ENCODE results near the gene DNAJC10. TPM values are rescaled to one million over a fixed set of nuclear protein-coding genes. Genes with fewer than 3 reads are reported as not detected.
A peak's percentile ranks its signal among the peaks of the same experiment; 100 is the strongest.
"Not testable (repeated sequence)": the region's sequence is repeated elsewhere in the genome, so short reads cannot be mapped to it uniquely, and the experiment has no call there.

DNAJC10 gene
- total RNA-seq, 4 donors from 2014 or later = 23.1 to 154 (median 70.3) TPM

DNA sequence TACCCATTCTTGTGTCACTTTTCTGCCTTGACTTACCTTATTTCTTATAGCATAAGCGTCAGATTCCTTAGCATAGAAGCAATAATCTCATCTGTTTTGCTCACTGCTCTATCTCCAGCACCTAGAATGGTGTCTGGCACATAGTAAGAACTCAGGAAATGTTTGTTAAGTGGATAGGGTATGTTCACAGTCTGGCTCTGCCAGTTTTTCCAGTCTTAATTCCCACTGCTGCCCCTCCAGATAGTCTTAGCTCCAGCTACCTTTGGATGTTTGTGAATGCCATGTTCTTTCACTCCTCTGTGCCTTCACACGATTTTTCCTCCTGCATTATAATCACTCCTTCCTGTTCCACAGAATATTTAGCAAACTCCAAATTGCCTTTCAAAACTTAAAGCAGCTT is 29.0 kb downstream of the DNAJC10 start:
- intact Hi-C loops (cut with DNase I; ENCODE audit: low total_unique reads) = no loop called here
- Histone ChIP-seq H3K27ac (no peak overlapping the region), H3K9me3 (no peaks in the 10 kb centered on the region), H3K4me3 (no peak overlapping the region), H3K4me1 (no peaks in the 10 kb centered on the region), H3K27me3 (no peaks in the 10 kb centered on the region), H3K36me3 (no peaks in the 10 kb centered on the region)
- TF ChIP-seq POLR2A (IDR thresholded peaks at IDR 0.05) = no peak
- TF ChIP-seq, protein P1, sequence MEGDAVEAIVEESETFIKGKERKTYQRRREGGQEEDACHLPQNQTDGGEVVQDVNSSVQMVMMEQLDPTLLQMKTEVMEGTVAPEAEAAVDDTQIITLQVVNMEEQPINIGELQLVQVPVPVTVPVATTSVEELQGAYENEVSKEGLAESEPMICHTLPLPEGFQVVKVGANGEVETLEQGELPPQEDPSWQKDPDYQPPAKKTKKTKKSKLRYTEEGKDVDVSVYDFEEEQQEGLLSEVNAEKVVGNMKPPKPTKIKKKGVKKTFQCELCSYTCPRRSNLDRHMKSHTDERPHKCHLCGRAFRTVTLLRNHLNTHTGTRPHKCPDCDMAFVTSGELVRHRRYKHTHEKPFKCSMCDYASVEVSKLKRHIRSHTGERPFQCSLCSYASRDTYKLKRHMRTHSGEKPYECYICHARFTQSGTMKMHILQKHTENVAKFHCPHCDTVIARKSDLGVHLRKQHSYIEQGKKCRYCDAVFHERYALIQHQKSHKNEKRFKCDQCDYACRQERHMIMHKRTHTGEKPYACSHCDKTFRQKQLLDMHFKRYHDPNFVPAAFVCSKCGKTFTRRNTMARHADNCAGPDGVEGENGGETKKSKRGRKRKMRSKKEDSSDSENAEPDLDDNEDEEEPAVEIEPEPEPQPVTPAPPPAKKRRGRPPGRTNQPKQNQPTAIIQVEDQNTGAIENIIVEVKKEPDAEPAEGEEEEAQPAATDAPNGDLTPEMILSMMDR (IDR thresholded peaks at IDR 0.05) = no peak
- DNase-seq = no peak

- H3K27me3 ChIP-seq; H3K9me3 ChIP-seq; H3K27ac ChIP-seq; H3K36me3 ChIP-seq; H3K4me3 ChIP-seq; intact Hi-C loops (cut with DNase I; ENCODE audit: low total_unique reads); DNase-seq; H3K4me1 ChIP-seq: not testable (repeated sequence)
These were observed 29.8 kb downstream of the DNAJC10 start for GRCh38 chr2:182745894-182746293.

DNA sequence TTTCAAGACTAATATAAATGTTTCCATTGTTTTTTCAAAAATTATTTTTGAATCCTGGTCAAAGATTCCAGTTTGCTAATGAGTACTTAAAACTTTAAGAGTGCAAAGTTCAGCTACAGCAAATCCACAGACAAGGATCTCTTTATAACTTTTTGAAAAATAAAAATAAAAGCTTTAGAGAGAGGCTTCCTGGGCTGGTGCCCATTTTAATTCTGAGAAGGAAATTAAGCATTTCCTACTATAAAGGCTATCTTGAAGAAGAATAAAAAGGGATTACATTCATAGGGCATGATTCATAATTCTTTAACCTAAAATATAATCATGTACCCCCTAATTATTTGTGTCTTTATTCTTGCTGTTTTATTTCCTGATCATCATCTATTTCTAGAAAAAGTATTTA is 38.2 kb downstream of the DNAJC10 start:
- intact Hi-C loops (cut with DNase I; ENCODE audit: low total_unique reads) = no loop called here
- no peaks in the 10 kb centered on the region for H3K4me1 ChIP-seq
- no peaks in the 10 kb centered on the region for H3K27me3 ChIP-seq
- H3K27ac ChIP-seq = no peak overlapping the region
- TF ChIP-seq POLR2A (IDR thresholded peaks at IDR 0.05) = no peak
- TF ChIP-seq, protein P1 (IDR thresholded peaks at IDR 0.05) = no peak
- no peaks in the 10 kb centered on the region for H3K36me3 ChIP-seq
- no peaks in the 10 kb centered on the region for H3K9me3 ChIP-seq
- no peak overlapping the region for H3K4me3 ChIP-seq
- no peak for DNase-seq

DNA sequence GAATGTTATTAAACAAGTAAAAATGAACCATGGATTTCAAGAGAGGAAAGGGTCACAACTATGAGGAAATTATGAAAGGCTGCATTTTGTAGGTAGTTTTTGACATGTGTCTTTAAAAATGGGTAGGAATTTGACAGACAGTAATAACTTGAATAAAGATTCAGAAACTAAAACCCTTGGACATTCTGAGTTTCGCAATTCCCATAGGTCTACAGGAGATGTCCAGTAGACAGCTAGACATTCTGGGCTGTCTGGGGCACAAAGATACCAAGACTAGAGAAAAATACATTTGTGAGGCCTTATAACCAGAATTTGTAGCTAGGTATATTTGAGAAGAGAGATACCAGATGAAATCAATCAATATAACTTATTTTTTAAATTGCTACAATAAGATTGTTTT is 42.3 kb downstream of the DNAJC10 start:
- no peak for DNase-seq
- Histone ChIP-seq H3K9me3 (no peaks in the 10 kb centered on the region), H3K27ac (no peak overlapping the region), H3K36me3 (no peaks in the 10 kb centered on the region), H3K4me1 (no peaks in the 10 kb centered on the region), H3K27me3 (no peaks in the 10 kb centered on the region), H3K4me3 (no peak overlapping the region)
- intact Hi-C loops (cut with DNase I; ENCODE audit: low total_unique reads) = no loop called here
- no peak for TF ChIP-seq POLR2A (IDR thresholded peaks at IDR 0.05)
- TF ChIP-seq, protein P1 (IDR thresholded peaks at IDR 0.05) = no peak

DNA sequence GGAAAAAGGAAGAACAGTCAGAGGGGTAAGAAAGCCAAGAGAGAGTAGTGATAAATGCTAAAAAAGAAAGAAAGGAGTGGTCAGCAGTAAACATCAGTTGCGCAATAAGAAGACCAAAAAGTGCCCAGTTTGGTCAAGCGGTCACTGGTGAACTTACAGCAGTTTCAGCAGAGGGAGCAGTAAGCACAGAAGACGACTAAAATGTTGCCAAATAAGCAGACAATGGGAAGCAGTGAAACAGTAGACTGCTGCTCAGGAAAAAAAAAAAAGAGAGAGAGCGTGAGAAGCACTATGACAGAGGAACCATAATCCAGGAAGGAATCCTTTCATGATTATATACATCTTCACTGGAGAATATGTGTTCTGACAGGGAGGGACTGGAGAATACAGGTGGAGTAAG is 45.8 kb downstream of the DNAJC10 start:
- Histone ChIP-seq H3K27ac (peak overlapping the region; percentile 54 to 65), H3K9me3 (no peaks in the 10 kb centered on the region), H3K36me3 (no peaks in the 10 kb centered on the region), H3K27me3 (no peaks in the 10 kb centered on the region), H3K4me3 (no peak overlapping the region), H3K4me1 (no peaks in the 10 kb centered on the region)
- intact Hi-C loops (cut with DNase I; ENCODE audit: low total_unique reads) = no loop called here
- DNase-seq = peak; percentile 24 to 37
- TF ChIP-seq POLR2A (IDR thresholded peaks at IDR 0.05) = no peak
- TF ChIP-seq, protein P1 (IDR thresholded peaks at IDR 0.05) = peak; percentile 20 to 30 (median 24)

GRCh38 chr2:182763311-182763912 is 47.4 kb downstream of the DNAJC10 start:
- no peak for TF ChIP-seq POLR2A (IDR thresholded peaks at IDR 0.05)
- TF ChIP-seq, protein P1 (IDR thresholded peaks at IDR 0.05) = peak; percentile 18 to 57 (median 32)
- DNase-seq = no peak
- H3K4me3 ChIP-seq = no peak overlapping the region
- no peaks in the 10 kb centered on the region for H3K4me1 ChIP-seq
- no peaks in the 10 kb centered on the region for H3K9me3 ChIP-seq
- no peaks in the 10 kb centered on the region for H3K27me3 ChIP-seq
- H3K27ac ChIP-seq = peak overlapping the region in 1 of 2 donors; percentile 65
- intact Hi-C loops (cut with DNase I; ENCODE audit: low total_unique reads) = no loop called here
- H3K36me3 ChIP-seq = no peaks in the 10 kb centered on the region
